PC-3 (cell line): ENCODE data around the gene SNRNP70.

ENCODE experiments used
- EZH2 ChIP-seq: fragments of 300-600 bp; sonication (generic); IDR thresholded peaks from one replicate; pipeline ENCODE4 v1.6.1; 2017; ENCODE audit warnings: antibody characterized with exemption, mild to moderate bottlenecking, low read length; ENCODE audit not compliant: unreplicated experiment
- TF ChIP-seq, protein P1 (sequence below): fragments of 300-600 bp; sonication (generic); conservative IDR thresholded peaks from 2 replicates; pipeline ENCODE4 v1.5.1; 2017; ENCODE audit warnings: antibody characterized with exemption, low read depth, mild to moderate bottlenecking, low read length

GRCh38 chr19:49120868-49121267 lies 35.6 kb downstream of the SNRNP70 start:
- TF ChIP-seq, protein P1, sequence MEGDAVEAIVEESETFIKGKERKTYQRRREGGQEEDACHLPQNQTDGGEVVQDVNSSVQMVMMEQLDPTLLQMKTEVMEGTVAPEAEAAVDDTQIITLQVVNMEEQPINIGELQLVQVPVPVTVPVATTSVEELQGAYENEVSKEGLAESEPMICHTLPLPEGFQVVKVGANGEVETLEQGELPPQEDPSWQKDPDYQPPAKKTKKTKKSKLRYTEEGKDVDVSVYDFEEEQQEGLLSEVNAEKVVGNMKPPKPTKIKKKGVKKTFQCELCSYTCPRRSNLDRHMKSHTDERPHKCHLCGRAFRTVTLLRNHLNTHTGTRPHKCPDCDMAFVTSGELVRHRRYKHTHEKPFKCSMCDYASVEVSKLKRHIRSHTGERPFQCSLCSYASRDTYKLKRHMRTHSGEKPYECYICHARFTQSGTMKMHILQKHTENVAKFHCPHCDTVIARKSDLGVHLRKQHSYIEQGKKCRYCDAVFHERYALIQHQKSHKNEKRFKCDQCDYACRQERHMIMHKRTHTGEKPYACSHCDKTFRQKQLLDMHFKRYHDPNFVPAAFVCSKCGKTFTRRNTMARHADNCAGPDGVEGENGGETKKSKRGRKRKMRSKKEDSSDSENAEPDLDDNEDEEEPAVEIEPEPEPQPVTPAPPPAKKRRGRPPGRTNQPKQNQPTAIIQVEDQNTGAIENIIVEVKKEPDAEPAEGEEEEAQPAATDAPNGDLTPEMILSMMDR: no peak
- TF ChIP-seq EZH2: no peak
